A172 (cell line): ENCODE data around the gene BMS1. TPM values are rescaled to one million over a fixed set of nuclear protein-coding genes. Genes with fewer than 3 reads are reported as not detected.
"Not testable (repeated sequence)": the region's sequence is repeated elsewhere in the genome, so short reads cannot be mapped to it uniquely, and the experiment has no call there.

ENCODE experiments used
- DNase-seq: peaks from one replicate; pipeline ENCODE4 v3.0.0-alpha.2; 2015; ENCODE audit warnings: low spot score
- total RNA-seq: library from RNA; depleted of rRNA; stranded (reverse); fragments of >200 nt; shearing (Covaris generic); gene quantifications from 2 replicates; pipeline ENCODE4 v1.2.3, GENCODE V29; 2014

The BMS1 gene
- total RNA-seq, 1 experiment from 2014 or later: 28.3 TPM

DNA sequence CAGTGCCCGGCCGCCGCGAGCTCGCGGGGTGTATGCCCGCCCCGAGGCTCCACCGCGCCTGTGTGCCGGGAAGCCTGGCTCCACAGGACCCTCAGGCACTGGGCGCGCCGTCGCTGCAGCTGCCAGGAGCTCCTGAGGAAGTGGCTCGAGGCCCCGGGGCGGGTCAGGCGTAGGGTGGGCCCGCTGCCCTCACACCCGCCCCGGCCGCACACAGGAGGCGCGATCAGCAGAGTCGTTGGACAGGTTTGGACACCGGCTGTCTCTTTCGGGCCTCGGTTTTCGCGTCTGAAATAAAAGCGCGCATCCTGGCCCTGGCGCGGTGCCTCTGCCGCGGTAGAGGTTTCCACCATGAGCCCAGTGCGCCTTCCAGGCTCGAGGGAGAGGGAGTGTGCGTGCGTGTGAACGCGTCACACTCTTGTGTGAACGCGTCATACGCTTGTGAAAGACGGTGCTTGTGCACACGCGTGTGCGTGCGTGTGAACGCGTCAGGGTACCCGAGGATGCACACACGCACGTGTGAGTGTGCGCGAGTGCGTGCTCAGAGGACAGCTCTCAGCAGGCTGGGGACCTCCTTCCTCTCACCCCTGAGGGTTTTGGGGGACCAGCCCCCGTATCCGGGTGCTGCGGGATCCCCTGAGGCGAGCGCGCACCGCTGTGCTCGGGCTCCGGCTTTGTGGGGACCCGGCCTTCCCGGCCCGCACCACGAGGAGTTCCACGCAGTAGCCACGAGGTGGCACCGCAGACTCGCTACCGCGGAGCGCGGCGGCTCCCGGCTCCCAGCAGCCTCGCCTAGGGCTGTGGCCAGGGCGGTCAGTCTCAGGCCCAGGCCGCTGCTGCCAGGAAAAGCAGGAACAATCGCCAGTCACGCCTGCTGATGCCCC, 83.8 kb downstream of the BMS1 start:
- DNase-seq: peak; percentile 54

DNA sequence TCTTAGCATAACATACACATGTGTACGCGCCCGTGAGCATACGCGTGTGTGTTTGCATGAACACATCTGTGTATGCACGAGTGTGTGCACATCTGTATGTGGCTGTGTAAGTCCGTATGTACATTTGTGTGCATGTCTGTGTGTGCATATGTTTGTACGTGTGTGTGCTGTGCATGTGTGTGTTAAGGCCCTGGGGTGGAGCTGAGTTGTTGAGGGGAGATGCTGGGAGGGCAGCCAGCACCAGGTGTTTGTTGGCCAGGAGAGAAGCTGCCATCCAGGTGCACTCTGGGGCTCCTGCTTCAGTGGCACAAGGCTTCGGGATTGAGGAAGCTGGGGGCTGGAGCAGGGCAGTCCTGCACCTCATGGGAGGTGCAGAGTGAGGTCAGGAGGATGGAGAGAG, 85.0 kb downstream of the BMS1 start:
- DNase-seq: no peak

DNA sequence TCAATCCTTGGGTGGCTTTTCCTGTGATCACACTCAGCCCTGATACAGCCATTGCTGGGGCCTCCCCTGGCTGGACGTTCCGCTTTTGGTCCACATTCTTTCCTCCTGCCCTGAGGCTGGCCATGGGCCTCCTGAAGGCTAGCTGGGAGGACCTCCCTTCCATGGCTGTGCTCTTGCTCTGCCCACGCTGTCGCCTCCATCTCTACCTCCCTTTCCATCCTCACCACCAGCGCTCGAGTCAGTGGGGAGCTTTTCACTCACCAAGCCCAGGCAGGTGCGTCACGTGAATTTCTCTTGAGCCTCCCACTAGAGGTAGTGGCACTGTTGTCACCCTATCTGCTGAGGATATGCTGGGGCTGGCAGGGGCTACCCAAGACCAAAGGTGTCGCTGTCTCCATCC, 85.9 kb downstream of the BMS1 start:
- DNase-seq: no peak

DNA sequence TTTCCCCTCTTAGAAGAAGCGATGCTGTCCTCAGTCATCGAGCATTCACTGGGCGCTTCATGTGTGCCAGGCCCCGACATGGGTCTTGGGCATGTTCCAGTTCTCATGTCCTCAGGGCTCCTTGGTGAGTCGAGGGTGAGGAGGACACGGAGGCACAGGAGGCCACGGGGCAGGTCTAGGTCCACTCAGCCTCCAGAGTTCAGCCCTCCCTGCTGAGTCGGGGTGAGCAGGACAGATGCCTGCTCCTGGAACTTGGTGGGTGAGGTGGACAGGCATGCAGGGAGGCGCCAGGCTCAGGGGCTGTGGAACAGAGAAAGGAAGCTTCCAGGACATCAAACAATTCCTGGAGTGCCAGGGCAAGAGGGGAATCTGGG, 87.4 kb downstream of the BMS1 start:
- DNase-seq: no peak

DNA sequence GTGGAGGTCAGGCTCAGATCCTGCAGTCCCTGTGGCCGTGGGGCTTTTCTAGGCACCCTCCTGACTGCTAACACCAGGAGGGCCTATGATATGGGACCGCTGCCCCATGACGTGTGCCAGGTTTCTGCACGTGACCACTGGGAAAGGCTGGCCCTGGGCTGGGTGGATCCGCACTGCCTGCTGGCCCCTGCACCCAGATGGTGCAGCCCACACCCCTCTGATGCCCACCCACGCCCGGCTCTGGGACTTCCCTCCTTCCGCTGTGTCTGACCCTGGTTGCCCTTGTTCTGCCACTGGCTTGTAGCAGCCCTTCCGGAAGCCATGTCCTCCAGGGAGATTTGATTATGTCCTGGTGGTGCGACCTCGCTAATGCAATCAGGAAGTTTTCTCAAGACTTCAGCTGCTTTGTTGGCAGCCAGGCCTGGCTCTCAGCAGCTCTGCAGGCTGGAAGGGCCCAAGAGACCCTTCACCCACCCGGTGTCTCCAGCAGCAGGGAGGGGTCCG, 88.6 kb downstream of the BMS1 start:
- not testable (repeated sequence) for DNase-seq

DNA sequence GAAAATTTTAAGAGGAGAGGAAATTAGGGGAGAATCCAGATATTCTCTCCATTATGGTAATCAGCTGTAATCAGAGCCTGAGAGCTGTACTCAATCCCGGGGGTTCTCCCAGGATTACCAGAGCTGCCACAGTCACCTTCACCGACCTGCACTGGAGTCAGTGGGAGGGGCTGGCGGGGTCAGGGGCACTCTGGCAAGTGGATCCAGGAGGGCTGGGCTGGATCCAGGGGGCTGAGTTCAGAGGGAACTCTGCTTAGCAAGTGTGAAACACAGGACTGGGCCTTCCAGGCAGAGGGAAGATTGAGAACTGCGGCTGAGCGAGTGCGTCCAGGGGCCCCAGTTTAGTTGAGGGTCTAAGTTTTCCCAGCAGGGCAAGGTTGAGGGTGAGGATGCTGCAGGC, 89.2 kb downstream of the BMS1 start:
- DNase-seq: no peak

DNA sequence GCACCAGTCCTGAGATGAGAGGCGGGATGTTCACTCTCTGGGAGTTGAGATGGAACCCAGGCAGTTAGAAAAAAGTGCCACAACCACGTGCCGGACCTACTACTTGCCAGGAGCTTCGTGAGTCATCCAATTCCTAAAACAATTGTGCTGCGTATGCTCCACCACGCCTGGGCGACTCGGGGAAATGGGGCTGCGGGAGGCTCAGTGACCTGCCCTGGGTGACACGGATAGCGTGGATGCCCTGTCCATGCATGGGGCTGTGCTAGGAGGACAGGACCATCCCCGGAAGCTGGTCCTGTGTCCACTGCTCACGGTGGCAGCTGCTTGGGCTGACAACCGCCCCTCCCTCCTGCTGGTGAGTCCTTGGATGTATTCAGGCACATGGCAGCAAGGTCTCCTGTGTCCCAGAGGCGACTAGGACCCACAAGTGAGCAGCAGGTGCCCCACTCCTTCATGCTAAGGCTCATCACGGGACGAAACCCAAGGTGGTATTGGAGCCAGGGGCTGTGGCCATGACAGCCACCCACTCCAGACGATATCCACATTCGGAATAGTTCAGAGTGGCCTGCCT, 90.4 kb downstream of the BMS1 start:
- no peak for DNase-seq

DNA sequence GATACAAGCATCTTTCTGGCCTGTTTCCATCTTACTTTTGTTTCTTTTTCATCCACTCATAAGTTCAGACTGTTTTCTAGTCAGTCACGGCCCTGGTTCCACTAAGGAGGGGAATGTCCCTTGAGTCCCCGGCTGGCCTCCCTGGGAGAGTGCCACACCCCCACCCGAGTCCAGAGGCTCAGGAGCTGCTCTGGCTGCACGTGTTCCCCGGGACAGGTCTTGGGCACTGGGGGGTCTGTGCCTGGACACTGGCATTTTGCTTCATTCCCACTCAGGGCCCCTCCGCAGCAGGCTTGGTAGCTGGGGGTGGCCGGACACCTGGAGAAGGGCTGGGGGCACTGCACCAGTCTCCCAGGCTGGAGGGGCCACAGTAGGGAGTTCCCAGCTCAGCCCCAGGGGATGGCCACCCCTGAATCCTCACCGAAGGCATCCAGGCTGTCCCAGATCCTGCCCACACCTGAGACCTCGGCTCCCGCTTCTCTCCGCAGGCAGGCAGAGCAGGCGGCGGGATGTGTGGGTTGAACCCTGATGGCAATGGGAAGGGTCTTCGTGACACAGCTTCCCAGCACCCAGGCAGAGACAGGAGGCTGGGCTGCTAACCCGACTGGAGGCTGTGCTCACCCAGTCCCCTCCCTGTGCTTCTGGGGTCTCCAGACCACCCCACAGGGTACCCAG, 92.3 kb downstream of the BMS1 start:
- no peak for DNase-seq

DNA sequence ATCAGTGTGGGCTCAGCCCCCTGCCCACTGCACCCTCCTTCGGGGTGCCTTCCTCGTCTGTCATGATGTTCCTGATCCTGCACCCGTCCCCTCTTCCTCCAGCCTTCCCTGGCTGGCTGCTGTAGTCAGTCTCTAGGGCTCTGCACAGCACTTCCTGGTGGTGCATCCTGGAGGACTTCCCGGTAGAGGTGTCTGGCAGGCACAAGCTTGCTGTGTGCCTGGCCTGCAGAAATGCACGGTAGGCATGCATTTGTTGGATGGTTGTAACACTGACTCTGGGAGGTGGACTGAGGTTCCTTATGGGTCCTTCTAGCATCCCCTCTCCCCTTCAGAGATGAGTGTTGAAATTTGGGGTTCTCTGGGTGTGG, 92.8 kb downstream of the BMS1 start:
- DNase-seq: no peak

DNA sequence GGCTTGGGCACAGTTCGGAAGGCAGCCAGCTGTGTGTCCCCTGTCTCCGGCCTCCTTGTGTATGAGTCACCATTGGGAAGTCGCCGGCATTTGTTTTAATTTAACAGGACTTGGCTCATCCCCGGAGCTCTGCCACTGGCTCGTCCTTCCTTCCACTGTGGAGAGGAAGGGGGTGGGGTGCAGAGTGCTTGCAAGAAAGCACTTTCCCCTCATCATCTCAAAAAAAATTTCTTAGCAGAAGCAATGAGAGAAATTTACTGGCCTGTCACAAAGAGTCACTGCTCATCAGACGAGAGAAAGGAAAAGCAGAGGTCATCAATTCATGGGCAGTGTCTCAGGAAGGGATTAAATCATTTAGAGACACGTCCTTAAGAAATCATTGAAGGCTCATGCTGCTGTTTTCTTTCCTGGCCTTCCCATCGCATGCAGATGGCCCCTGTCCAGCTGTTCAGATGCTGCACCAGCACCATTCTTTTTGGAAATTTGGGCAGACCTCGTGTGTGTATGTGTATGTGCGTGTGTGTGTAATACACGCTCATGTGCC, 93.3 kb downstream of the BMS1 start:
- DNase-seq: peak; percentile 60

DNA sequence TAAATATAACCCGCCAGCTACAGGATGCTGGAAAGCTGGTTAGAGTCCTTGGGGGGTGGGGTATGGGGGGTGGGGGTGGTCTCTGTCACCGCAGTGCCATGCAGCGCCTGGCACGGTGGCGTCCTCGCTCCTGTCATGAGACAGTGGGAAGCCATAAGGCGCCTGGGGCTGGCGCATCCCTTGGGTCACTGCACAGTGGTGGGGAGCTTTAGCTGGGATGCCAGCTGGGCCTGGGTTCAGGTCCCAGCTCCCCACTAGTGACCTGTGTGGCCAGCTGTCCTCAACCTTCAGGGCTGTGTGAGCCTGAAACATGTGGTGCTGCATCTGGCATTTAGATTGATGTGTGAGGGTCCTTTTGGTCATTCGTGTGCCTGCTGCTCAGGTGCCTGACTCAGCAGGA, 93.9 kb downstream of the BMS1 start:
- no peak for DNase-seq

DNA sequence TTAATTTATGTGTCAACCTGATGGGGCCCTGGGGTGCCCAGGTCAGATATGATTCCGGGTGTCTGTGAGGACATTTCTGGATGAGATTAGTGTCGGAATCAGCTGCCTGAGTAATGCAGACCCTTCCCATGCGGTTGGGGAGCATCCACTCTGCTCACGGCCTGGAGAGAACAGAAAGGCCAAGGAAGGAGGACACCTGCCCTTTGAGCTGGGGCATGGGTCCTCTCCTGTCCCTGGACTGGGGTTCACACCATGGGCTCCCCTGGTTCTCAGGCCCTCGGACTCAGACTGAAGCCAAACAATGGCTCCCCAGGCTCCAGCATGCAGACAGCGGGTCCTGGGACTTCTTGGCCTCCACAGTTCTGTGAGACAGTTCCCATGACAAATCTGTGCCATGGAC, 94.3 kb downstream of the BMS1 start:
- no peak for DNase-seq

DNA sequence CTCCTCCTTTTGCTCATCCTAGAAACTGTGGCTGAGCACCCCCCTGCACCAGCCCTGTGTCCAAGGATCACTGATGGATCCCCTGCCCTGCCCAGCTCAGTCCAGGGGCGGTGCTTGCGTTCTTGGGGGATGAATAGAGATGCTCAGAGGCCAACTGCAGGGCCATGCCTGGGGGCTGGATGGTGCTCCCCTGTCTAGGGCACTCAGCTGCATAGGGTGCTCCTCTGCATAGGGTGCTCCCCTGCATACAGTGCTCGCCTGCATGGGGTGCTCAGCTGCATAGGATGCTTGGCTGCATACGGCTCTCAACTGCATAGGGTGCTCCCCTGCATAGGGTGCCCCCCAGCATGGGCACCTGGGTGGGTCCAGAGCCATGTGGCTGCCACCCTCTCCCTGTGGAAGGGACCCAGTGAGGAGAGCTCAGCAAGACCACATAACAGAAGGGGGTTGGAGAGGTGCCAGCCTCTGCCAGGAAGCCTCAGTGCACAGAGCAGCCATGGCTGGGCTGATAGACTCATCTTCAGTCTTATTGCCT, 95.0 kb downstream of the BMS1 start:
- DNase-seq: no peak

DNA sequence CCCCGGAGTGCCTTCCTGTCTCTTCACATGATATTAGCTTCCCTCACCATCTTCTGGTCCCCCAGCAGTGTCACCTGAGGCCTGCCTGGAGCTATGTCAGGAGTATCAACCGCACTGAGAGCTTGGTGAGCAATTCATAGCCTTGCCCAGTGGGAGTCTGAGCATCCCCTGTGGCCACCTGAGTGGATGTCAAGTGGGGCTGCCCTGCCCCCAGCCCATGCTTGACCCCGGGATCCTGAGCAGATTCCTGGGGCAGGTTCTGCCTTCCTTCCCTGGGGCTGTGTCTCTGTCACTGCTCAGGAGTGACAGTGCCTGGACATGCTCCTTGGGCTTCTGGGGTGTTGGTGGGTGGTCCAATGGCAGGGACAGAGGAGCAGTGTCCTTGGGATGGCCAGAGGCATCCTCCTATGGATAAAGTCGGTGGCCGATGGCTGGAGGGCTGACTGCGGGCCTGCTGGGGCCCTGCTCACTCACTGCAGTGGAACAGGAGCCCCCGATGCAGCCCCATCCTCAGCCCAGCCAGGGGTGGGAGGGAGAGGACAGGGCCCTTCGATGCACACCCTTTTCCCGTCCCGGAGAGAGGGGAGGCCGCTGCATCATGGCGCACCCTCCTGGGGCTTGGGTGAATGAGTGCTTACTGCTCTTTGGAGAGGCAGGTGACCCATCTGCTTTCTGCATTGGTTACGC, 95.7 kb downstream of the BMS1 start:
- DNase-seq: no peak

DNA sequence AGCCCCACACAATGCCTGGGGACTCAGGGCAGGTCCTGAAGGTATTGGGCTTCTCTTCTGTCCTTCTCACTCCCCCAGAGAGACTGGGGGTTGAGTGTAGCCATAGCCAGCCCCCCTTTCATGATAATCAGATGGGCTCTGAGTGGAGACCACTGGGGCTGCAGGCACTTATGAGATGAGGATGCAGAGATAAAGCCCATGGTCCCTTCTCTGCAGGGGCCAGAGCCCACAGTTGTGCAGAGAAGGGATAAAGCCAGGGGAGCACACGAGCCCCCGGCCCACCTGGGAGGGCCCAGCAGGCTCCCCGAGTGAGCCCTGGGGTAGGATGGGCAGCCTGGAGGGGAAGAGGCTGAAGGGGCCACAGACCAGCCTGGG, 96.2 kb downstream of the BMS1 start:
- DNase-seq: no peak

DNA sequence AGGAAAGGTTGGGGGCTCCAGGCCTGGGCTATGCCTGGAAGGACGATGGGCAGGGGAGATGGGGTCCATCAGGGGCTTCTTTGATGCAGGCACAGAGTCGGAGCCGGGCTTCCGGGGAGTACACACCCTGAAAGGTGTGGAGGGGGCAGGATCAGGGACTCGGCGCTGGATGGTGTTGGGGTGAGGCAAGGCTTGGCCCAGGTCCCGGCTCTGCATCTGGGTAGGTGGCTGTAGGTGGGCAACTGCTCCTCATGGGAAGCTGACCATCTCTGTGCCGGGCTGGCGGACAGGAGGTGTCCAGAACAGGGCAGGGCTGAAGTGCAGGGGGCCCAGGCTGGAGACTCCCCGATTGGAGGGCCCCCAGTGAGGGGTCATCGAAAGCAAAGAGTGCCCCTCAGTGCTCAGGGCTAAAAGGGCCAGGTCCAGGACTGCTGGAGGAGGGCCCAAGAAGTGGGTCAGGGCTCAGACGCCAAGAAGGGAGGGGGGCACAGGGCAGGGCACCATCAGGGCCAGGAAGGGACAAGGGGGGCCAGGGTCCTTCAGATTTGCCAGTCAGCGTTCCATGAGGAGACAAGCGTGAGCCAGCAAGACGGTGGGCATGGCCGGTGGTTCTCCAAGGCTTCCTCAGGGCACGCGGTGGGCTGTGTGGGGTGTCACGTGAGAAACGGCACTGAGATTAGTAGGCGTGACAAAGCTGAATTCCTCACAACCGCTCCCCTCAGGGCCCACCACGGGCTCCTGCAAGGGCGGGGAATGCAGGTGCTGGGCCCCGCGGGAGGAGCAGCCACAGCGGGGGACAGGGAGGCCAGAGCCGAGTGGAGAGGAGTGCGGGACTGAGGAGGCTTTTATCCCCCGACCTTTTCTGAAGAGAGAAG, 97.0 kb downstream of the BMS1 start:
- DNase-seq: no peak

DNA sequence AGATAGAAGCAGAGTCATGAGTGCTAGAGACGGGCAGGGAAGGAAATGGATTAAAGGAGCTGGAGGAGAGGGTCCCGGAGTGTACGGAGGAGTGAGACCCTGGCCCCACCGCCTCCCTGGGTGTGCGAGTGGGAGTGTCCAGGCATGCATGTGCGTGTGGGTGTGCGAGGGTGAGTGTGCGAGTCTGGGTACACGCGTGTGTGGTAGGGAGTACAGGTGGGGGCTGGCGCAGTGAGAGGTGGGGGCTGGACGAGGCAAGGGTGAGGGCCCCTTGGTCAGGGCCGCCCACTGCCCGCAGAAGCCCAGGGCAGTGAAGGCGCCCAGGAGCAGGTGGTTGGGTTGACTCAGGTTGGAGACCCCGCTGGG, 97.6 kb downstream of the BMS1 start:
- DNase-seq: no peak

DNA sequence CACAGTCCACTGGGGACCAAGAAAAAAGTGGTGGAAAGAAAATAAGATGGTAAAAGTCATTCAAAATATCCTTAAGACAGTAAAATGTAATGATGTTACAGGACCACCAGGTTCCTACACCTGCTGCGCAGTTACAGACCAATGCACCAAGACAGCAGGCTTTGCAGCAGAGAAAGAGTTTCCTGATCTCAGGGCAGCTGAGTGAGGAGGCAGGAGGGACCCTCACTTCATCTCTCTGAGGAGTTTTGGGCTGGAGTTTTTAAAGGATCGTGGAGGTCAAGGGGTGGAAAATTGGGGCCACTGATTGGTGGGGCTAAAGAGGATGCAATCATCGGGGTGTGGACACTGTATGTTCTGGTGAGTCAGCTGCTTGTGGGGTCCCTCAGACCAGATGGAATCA, 100.0 kb downstream of the BMS1 start:
- no peak for DNase-seq
